B cell (primary cell): ENCODE data around the gene RPS6KL1. TPM values are rescaled to one million over a fixed set of nuclear protein-coding genes. Genes with fewer than 3 reads are reported as not detected.

Source experiments
- ATAC-seq: fragments of 200-7000 bp; cut with Tn5 transposase; one replicate; pipeline ENCODE4 v1.10.0; 2021; ENCODE audit warnings: low read depth, mild to moderate bottlenecking, moderate number of reproducible peaks, moderate library complexity
- CTCF ChIA-PET: fragments of 350-600 bp; sonication (Branson Sonifier 250); formaldehyde crosslinking; loops from one replicate; lab custom pipeline; 2021; ENCODE audit warnings: antibody characterized with exemption, inconsistent platforms; lab: Charles Lee
- POLR2A ChIA-PET: fragments of 350-600 bp; sonication (Branson Sonifier 250); formaldehyde crosslinking; loops from one replicate; lab custom pipeline; 2021; ENCODE audit warnings: antibody characterized with exemption; lab: Charles Lee
- DNase-seq: peaks from one replicate; pipeline ENCODE4 v3.0.0; 2013
- H2AFZ ChIP-seq: 2 replicates; pipeline ENCODE4 v1.6.1; 2012; ENCODE audit warnings: mild to moderate bottlenecking, low read depth, low read length; ENCODE audit not compliant: insufficient read depth, poor library complexity, severe bottlenecking
- H3K27ac ChIP-seq, 2 donors: 1 replicate in 1 of 2; 2 replicates in 1 of 2; pipeline ENCODE4 v1.5.1; 2012 to 2013; ENCODE audit warnings: low read length in 2 of 2, mild to moderate bottlenecking in 2 of 2, moderate library complexity in 1 of 2
- H3K27me3 ChIP-seq, 4 experiments: fragments of 200-600 bp in 1 of 4; sonication (generic) in 1 of 4; replicated peaks in 1 of 4; 1 replicate in 2 of 4; 2 replicates in 2 of 4; pipeline versions ENCODE4 v1.6.1 to v1.7.0; 2013 to 2016; ENCODE audit warnings: low read length in 3 of 4, mild to moderate bottlenecking in 2 of 4, mixed read lengths in 1 of 4, moderate library complexity in 1 of 4; ENCODE audit not compliant: insufficient read depth in 4 of 4, control insufficient read depth in 3 of 4; ENCODE audit errors: control extremely low read depth in 1 of 4
- H3K36me3 ChIP-seq, 2 experiments: replicated peaks in 1 of 2; 1 replicate in 1 of 2; 2 replicates in 1 of 2; pipeline versions ENCODE4 v1.6.1 to v1.7.1; 2013; ENCODE audit warnings: low read length in 1 of 2; ENCODE audit not compliant: insufficient read depth in 2 of 2, control insufficient read depth in 1 of 2; ENCODE audit errors: control extremely low read depth in 1 of 2, extremely low read depth in 1 of 2
- H3K4me1 ChIP-seq, 2 donors: fragments of 200-600 bp in 1 of 2; sonication (generic) in 1 of 2; 1 replicate in 1 of 2; 2 replicates in 1 of 2; pipeline versions ENCODE4 v1.5.1 to v1.6.1; 2013 to 2017; ENCODE audit warnings: low read length in 2 of 2; ENCODE audit not compliant: control insufficient read depth in 2 of 2, insufficient read depth in 2 of 2
- H3K4me2 ChIP-seq: replicated peaks from 2 replicates; pipeline ENCODE3; 2012; ENCODE audit warnings: mild to moderate bottlenecking, low read depth, low read length; ENCODE audit not compliant: poor library complexity, severe bottlenecking
- H3K4me3 ChIP-seq, 5 experiments: fragments of 200-600 bp in 1 of 5; sonication (generic) in 1 of 5; 1 replicate in 3 of 5; 2 replicates in 2 of 5; pipeline versions ENCODE4 v1.5.1 to v1.7.0; 2011 to 2016; ENCODE audit warnings: low read length in 4 of 5, mild to moderate bottlenecking in 4 of 5, low read depth in 2 of 5, control low read depth in 1 of 5, moderate library complexity in 1 of 5; ENCODE audit not compliant: insufficient read depth in 1 of 5; ENCODE audit errors: control extremely low read depth in 1 of 5, extremely low read depth in 1 of 5
- H3K79me2 ChIP-seq: fragments of 200-600 bp; sonication (generic); one replicate; pipeline ENCODE4 v1.6.0; 2016; ENCODE audit warnings: low read length; ENCODE audit not compliant: control insufficient read depth, insufficient read depth
- H3K9ac ChIP-seq: fragments of 200-600 bp; sonication (generic); 2 replicates; pipeline ENCODE4 v1.6.1; 2017; ENCODE audit warnings: mild to moderate bottlenecking, low read length, moderate library complexity
- H3K9me3 ChIP-seq, 3 donors: one replicate each; pipeline versions ENCODE4 v1.6.1 to v1.7.1; 2013; ENCODE audit warnings: low read length in 2 of 3; ENCODE audit not compliant: control insufficient read depth in 2 of 3, insufficient read depth in 1 of 3; ENCODE audit errors: control extremely low read depth in 1 of 3
- H4K20me1 ChIP-seq: 2 replicates; pipeline ENCODE4 v1.6.0; 2012; ENCODE audit warnings: mild to moderate bottlenecking, low read length; ENCODE audit not compliant: insufficient read depth, control insufficient read depth, poor library complexity, severe bottlenecking
- H3K27ac Mint-ChIP-seq: one replicate; pipeline ENCODE4 v1.8.0; 2021; ENCODE audit warnings: mixed read lengths
- H3K27me3 Mint-ChIP-seq: one replicate; pipeline ENCODE4 v1.8.0; 2021; ENCODE audit warnings: mixed read lengths
- H3K4me1 Mint-ChIP-seq: one replicate; pipeline ENCODE4 v1.8.0; 2021; ENCODE audit warnings: mixed read lengths
- H3K4me3 Mint-ChIP-seq: one replicate; pipeline ENCODE4 v1.8.0; 2021; ENCODE audit warnings: mixed read lengths
- H3K9me3 Mint-ChIP-seq: one replicate; pipeline ENCODE4 v1.8.0; 2022; ENCODE audit warnings: mixed read lengths; ENCODE audit not compliant: insufficient read depth
- CTCF ChIP-seq: fragments of 200-600 bp; IDR thresholded peaks from one replicate; pipeline ENCODE4 v1.8.0; 2022; ENCODE audit warnings: antibody characterized with exemption, mild to moderate bottlenecking
- EZH2 ChIP-seq: IDR thresholded peaks from 2 replicates; pipeline ENCODE4 v1.6.1; 2012; ENCODE audit warnings: borderline replicate concordance, low read depth, mild to moderate bottlenecking, moderate library complexity, low read length; ENCODE audit not compliant: insufficient read depth, poor library complexity, severe bottlenecking
- WGBS: methylation state at CpG from one replicate; pipeline ENCODE4 v1.1.5; 2013; ENCODE audit warnings: missing lambda C conversion rate; ENCODE audit not compliant: insufficient coverage; 5-methylcytosine and 5-hydroxymethylcytosine counted together
- intact Hi-C: fragments of 100-400 bp; cut with micrococcal nuclease; formaldehyde crosslinking; loops from one replicate; pipeline ENCODE4 v1.10.0; 2022
- polyA plus RNA-seq: library from polyadenylated mRNA; depleted of rRNA; stranded (reverse); fragments of >200 nt; gene quantifications from 2 replicates; pipeline ENCODE4 v1.2.3, GENCODE V29; 2012
- total RNA-seq, 2 donors: library from RNA; stranded (reverse); fragments of 120-200 nt in 1 of 2; gene quantifications; 1 replicate in 1 of 2; 2 replicates in 1 of 2; pipeline versions ENCODE4 v1.2.3 to v1.2.4, GENCODE V29; 2013 to 2022

The RPS6KL1 gene
- total and polyA plus RNA-seq, 2 donors (not counting 1 experiment from before 2014, with no cell fraction given): 3.4 to 4.4 TPM

- peak; percentile 51 for ATAC-seq
- Histone ChIP-seq H3K4me3 (peak within 1 kb of the TSS in 2 of 5 experiments; percentile 17 to 23), H3K36me3 (no peaks in the 10 kb centered on the region), H3K9me3 (no peaks in the 10 kb centered on the region), H3K27me3 (no peaks in the 10 kb centered on the region), H3K79me2 (peaks cover 11% of the 10 kb centered on the region), H3K9ac (peak within 1 kb of the TSS; percentile 2), H3K4me2 (peak within 1 kb of the TSS; percentile 65), H2AFZ (peak within 1 kb of the TSS; percentile 55), H3K4me1 (peaks cover 19 to 23% of the 10 kb centered on the region in 2 donors), H4K20me1 (no peaks in the 10 kb centered on the region), H3K27ac (no peak within 1 kb of the TSS)
- intact Hi-C loops: no loop called here
- 5% methylated on average over 11 of the region's 13 CpGs for WGBS
- Mint-ChIP-seq H3K4me1 (peaks cover 28% of the 10 kb centered on the region), H3K9me3 (no peaks in the 10 kb centered on the region), H3K4me3 (peak within 1 kb of the TSS; percentile 61), H3K27me3 (no peaks in the 10 kb centered on the region), H3K27ac (peak within 1 kb of the TSS; percentile 46)
- DNase-seq: peak; percentile 37
- CTCF ChIA-PET: interaction anchor here (2.5 to 41.3 kb wide), 3 partner anchors 18 to 212 kb away, joined by 11 to 926 read pairs (median 193); no protein-coding TSS in a partner anchor
- POLR2A ChIA-PET: no interaction called here
- no peak for TF ChIP-seq EZH2
- TF ChIP-seq CTCF: no peak
Measured at GRCh38 chr14:74875941-74876913, 46.8 kb downstream of the RPS6KL1 start, which contains the start of gene PROX2. PROX2 (minus strand) TSS chr14:74876145; CDS start chr14:74863834, 12,311 bp downstream.
